ENCODE data around the gene PRKACG. TPM values are rescaled to one million over a fixed set of nuclear protein-coding genes. Genes with fewer than 3 reads are reported as not detected.
"Not testable (repeated sequence)": the region's sequence is repeated elsewhere in the genome, so short reads cannot be mapped to it uniquely, and the experiment has no call there.

PRKACG gene
- total RNA-seq, 2 donors from 2014 or later: not detected

- intact Hi-C loops (cut with DNase I): loop anchor here in 1 of 2 donors (5.0 to 10.0 kb wide), 4 partner anchors 83 to 290 kb away; partner anchors contain the start of gene PIP5K1B
- DNase-seq: no peak
- ATAC-seq: no peak
Measured at GRCh38 chr9:68997666-68998065, 16.2 kb downstream of the PRKACG start.

GRCh38 chr9:68996462-68996861 lies 17.5 kb downstream of the PRKACG start:
- ATAC-seq (no peak), DNase-seq (no peak)
- intact Hi-C loops (cut with DNase I): loop anchor here in 1 of 2 donors (5.0 to 10.0 kb wide), 4 partner anchors 82 to 289 kb away; partner anchors contain the start of gene PIP5K1B

- ATAC-seq (no peak), DNase-seq (no peak)
- intact Hi-C loops (cut with DNase I): loop anchor here in 1 of 2 donors (5.0 to 10.0 kb wide), 4 partner anchors 81 to 288 kb away; partner anchors contain the start of gene PIP5K1B
Measured at GRCh38 chr9:68995776-68996175, 18.1 kb downstream of the PRKACG start.

- DNase-seq (no peak), ATAC-seq (peak in 1 of 2 donors; percentile 55)
- intact Hi-C loops (cut with DNase I): loop anchor here in 1 of 2 donors (10.0 kb wide), 3 partner anchors 77 to 207 kb away; a partner anchor contains a TSS
Measured at GRCh38 chr9:68991457-68991856, 22.5 kb downstream of the PRKACG start.

GRCh38 chr9:68986949-68987348 lies 27.0 kb downstream of the PRKACG start:
- DNase-seq; intact Hi-C loops (cut with DNase I); ATAC-seq: not testable (repeated sequence)

GRCh38 chr9:68983522-68984424 lies 30.1 kb downstream of the PRKACG start:
- DNase-seq: no peak
- intact Hi-C loops (cut with DNase I): no loop called here

GRCh38 chr9:68983008-68983411 lies 30.9 kb downstream of the PRKACG start:
- intact Hi-C loops (cut with DNase I): no loop called here
- no peak for DNase-seq
- ATAC-seq: peak; percentile 27 to 40

More at GRCh38 chr9:68983522-68984424, 30.1 kb downstream of the PRKACG start:
- ATAC-seq: no peak

- DNase-seq (no peak), ATAC-seq (no peak)
- intact Hi-C loops (cut with DNase I): no loop called here
Measured at GRCh38 chr9:68981789-68982188, 32.1 kb downstream of the PRKACG start.

GRCh38 chr9:68980341-68980914 lies 33.5 kb downstream of the PRKACG start:
- intact Hi-C loops (cut with DNase I): no loop called here
- no peak for DNase-seq
- ATAC-seq: peak in 1 of 2 donors; percentile 40

- DNase-seq (no peak), ATAC-seq (peak; percentile 72 to 83)
- intact Hi-C loops (cut with DNase I): no loop called here
Measured at GRCh38 chr9:68979538-68980314, 34.2 kb downstream of the PRKACG start.

GRCh38 chr9:68978501-68978900 lies 35.4 kb downstream of the PRKACG start:
- intact Hi-C loops (cut with DNase I): no loop called here
- no peak for ATAC-seq

GRCh38 chr9:68978066-68978465 lies 35.8 kb downstream of the PRKACG start:
- intact Hi-C loops (cut with DNase I): no loop called here
- no peak for ATAC-seq
- no peak for DNase-seq

More at GRCh38 chr9:68978501-68978900, 35.4 kb downstream of the PRKACG start:
- DNase-seq: no peak

GRCh38 chr9:68975365-68976043 lies 38.4 kb downstream of the PRKACG start:
- ATAC-seq: peak; percentile 10 to 64
- DNase-seq: no peak
- intact Hi-C loops (cut with DNase I): no loop called here

GRCh38 chr9:68974901-68975300 lies 39.0 kb downstream of the PRKACG start:
- intact Hi-C loops (cut with DNase I): no loop called here
- ATAC-seq (peak; percentile 32 to 39), DNase-seq (no peak)

GRCh38 chr9:68974431-68974830 lies 39.5 kb downstream of the PRKACG start:
- DNase-seq (no peak), ATAC-seq (no peak)
- intact Hi-C loops (cut with DNase I): no loop called here

GRCh38 chr9:68973619-68974018 lies 40.3 kb downstream of the PRKACG start:
- DNase-seq (no peak), ATAC-seq (peak; percentile 28 to 29)
- intact Hi-C loops (cut with DNase I): no loop called here

- intact Hi-C loops (cut with DNase I): no loop called here
- ATAC-seq: no peak
- no peak for DNase-seq
Measured at GRCh38 chr9:68970151-68970550, 43.8 kb downstream of the PRKACG start.

GRCh38 chr9:68969538-68969937 lies 44.4 kb downstream of the PRKACG start:
- ATAC-seq (no peak), DNase-seq (no peak)
- intact Hi-C loops (cut with DNase I): no loop called here

- no peak for DNase-seq
- no peak for ATAC-seq
- intact Hi-C loops (cut with DNase I): no loop called here
Measured at GRCh38 chr9:68967800-68968199, 46.1 kb downstream of the PRKACG start.

All from left cardiac atrium (tissue), 4 donors.